ENCODE measurements around the gene TAMALIN. TPM values are rescaled to one million over a fixed set of nuclear protein-coding genes. Genes with fewer than 3 reads are reported as not detected.
A peak's percentile ranks its signal among the peaks of the same experiment; 100 is the strongest.
"Not testable (repeated sequence)": the region's sequence is repeated elsewhere in the genome, so short reads cannot be mapped to it uniquely, and the experiment has no call there.

The TAMALIN gene
- total RNA-seq, 2 experiments from 2014 or later: 26.0 to 26.4 TPM

GRCh38 chr12:51973560-51973959 is 33.2 kb upstream of the TAMALIN start:
- ChIA-PET POLR2A (no interaction called here), CTCF (interaction anchor here (2.3 kb wide), 1 partner anchor 49 kb away, joined by 8 read pairs; no protein-coding TSS in a partner anchor)
- peaks cover 69% of the 10 kb centered on the region for H3K4me1 Mint-ChIP-seq (ENCODE audit: low read depth)
- H3K27me3 Mint-ChIP-seq: no peaks in the 10 kb centered on the region
- H3K36me3 Mint-ChIP-seq (ENCODE audit: low read depth): peaks cover 16% of the 10 kb centered on the region
- intact Hi-C loops (cut with micrococcal nuclease): no loop called here
- ATAC-seq (no peak), DNase-seq (no peak)
- H3K27ac Mint-ChIP-seq: no peak overlapping the region
- TF ChIP-seq CTCF (IDR thresholded peaks at IDR 0.05): no peak
- H3K4me3 Mint-ChIP-seq: no peak overlapping the region
- no peaks in the 10 kb centered on the region for H3K9me3 Mint-ChIP-seq

GRCh38 chr12:51974646-51975045 is 32.1 kb upstream of the TAMALIN start:
- Mint-ChIP-seq H3K9me3 (no peaks in the 10 kb centered on the region), H3K27ac (no peak overlapping the region), H3K4me1 (ENCODE audit: low read depth) (peaks cover 69% of the 10 kb centered on the region), H3K27me3 (no peaks in the 10 kb centered on the region), H3K36me3 (ENCODE audit: low read depth) (peaks cover 18% of the 10 kb centered on the region), H3K4me3 (no peak overlapping the region)
- TF ChIP-seq CTCF (IDR thresholded peaks at IDR 0.05): no peak
- intact Hi-C loops (cut with micrococcal nuclease): no loop called here
- peak; percentile 56 for DNase-seq
- ATAC-seq: no peak
- ChIA-PET POLR2A (interaction anchor here (1.0 kb wide), 1 partner anchor 24 kb away, joined by 3 read pairs; no protein-coding TSS in a partner anchor), CTCF (interaction anchor here (0.8 to 2.3 kb wide), 9 partner anchors 9 to 554 kb away, joined by 3 to 14 read pairs (median 8); no protein-coding TSS in a partner anchor)

GRCh38 chr12:51975196-51975595 is 31.6 kb upstream of the TAMALIN start:
- H3K4me3 Mint-ChIP-seq: no peak overlapping the region
- intact Hi-C loops (cut with micrococcal nuclease): no loop called here
- no peak for TF ChIP-seq CTCF (IDR thresholded peaks at IDR 0.05)
- no peaks in the 10 kb centered on the region for H3K9me3 Mint-ChIP-seq
- ATAC-seq (no peak), DNase-seq (no peak)
- H3K27ac Mint-ChIP-seq: no peak overlapping the region
- H3K36me3 Mint-ChIP-seq (ENCODE audit: low read depth): peaks cover 18% of the 10 kb centered on the region
- H3K4me1 Mint-ChIP-seq (ENCODE audit: low read depth): peaks cover 68% of the 10 kb centered on the region
- no peaks in the 10 kb centered on the region for H3K27me3 Mint-ChIP-seq
- ChIA-PET CTCF (interaction anchor here (0.8 to 2.3 kb wide), 9 partner anchors 8 to 554 kb away, joined by 3 to 14 read pairs (median 8); no protein-coding TSS in a partner anchor), POLR2A (interaction anchor here (1.0 kb wide), 1 partner anchor 25 kb away, joined by 3 read pairs; no protein-coding TSS in a partner anchor)

DNA sequence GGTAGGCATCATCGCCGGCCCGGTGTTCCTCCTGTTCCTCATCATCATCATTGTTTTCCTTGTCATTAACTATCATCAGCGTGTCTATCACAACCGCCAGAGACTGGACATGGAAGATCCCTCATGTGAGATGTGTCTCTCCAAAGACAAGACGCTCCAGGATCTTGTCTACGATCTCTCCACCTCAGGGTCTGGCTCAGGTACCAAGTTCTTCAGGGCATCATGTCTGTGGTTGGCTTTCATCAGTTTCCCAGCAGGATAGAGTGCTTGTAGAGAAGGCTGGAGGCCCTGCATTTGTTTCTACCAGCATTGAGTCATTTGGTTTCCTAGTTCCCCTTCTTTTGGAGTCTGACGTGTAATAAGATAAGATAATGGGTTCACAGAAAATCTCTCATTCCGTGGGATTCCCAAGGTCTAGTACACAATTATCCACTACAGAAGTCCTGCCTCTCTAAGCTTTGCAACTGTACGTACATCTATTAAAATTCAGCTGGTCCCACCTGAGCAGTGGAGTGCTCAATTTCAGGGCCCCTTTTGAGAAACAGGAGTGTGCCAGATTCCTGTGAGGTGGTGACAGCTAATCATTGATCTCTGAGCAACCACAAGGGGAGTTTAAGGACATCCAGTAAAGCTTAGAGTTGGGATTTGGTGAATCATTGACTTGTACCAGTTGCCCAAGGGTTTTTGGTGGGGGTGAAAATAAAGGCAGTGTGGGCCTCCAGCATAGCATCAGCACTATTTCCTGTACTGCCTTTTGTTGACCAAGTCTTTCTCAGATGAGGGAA is 30.2 kb upstream of the TAMALIN start:
- Mint-ChIP-seq H3K27me3 (no peaks in the 10 kb centered on the region), H3K9me3 (no peaks in the 10 kb centered on the region), H3K27ac (no peak overlapping the region), H3K4me1 (ENCODE audit: low read depth) (peaks cover 63% of the 10 kb centered on the region), H3K4me3 (no peak overlapping the region), H3K36me3 (ENCODE audit: low read depth) (peaks cover 27% of the 10 kb centered on the region)
- intact Hi-C loops (cut with micrococcal nuclease): no loop called here
- DNase-seq (no peak), ATAC-seq (no peak)
- POLR2A ChIA-PET: interaction anchor here (1.4 kb wide), 1 partner anchor 27 kb away, joined by 4 read pairs; no protein-coding TSS in a partner anchor
- no peak for TF ChIP-seq CTCF (IDR thresholded peaks at IDR 0.05)
- CTCF ChIA-PET: interaction anchor here (0.9 to 2.3 kb wide), 10 partner anchors 11 to 153 kb away, joined by 3 to 14 read pairs (median 6); no protein-coding TSS in a partner anchor

DNA sequence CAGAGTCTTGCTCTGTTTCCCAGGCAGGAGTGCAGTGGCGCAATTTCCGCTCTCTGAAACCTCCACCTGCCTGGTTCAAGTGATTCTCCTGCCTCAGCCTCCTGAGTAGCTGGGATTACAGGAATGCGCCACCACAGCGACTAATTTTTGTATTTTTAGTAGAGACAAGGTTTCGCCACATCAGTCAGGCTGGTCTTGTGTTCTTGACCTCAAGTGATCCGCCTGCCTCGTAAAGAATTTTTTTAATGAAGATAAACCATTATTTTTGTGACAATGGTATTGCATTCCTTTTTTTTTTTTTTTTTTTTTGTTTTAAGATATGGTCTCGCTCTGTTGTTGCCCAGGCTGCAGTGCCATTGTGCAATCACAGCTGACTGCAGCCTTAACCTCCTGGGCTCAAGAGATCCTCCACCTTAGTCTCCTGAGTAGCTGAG is 29.4 kb upstream of the TAMALIN start:
- ATAC-seq: no peak
- peaks cover 27% of the 10 kb centered on the region for H3K36me3 Mint-ChIP-seq (ENCODE audit: low read depth)
- intact Hi-C loops (cut with micrococcal nuclease): no loop called here
- H3K4me1 Mint-ChIP-seq (ENCODE audit: low read depth): peaks cover 56% of the 10 kb centered on the region
- H3K27ac Mint-ChIP-seq: no peak overlapping the region
- DNase-seq: no peak
- no peaks in the 10 kb centered on the region for H3K27me3 Mint-ChIP-seq
- CTCF ChIA-PET: interaction anchor here (0.8 to 2.3 kb wide), 11 partner anchors 11 to 154 kb away, joined by 3 to 14 read pairs (median 4); no protein-coding TSS in a partner anchor
- H3K4me3 Mint-ChIP-seq: no peak overlapping the region
- no peak for TF ChIP-seq CTCF (IDR thresholded peaks at IDR 0.05)
- H3K9me3 Mint-ChIP-seq: no peaks in the 10 kb centered on the region
- POLR2A ChIA-PET: interaction anchor here (1.4 kb wide), 1 partner anchor 26 kb away, joined by 4 read pairs; no protein-coding TSS in a partner anchor

DNA sequence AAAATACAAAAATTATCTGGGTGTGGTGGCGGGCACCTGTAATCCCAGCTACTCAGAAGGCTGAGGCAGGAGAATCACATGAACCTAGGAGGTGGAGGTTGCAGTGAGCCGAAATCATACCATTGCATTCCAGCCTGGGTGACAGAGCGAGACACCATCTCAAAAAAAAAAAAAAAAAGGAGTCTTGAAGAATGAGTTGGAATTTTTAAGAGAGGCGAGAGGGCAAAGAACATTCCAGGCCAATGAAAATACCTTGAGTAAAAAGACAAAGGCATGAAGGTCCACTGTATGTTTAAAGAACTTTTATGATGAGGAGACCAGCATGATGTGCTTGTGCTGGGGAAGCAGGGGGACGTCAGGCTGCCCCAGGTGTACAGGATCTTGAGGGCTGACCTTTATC is 27.4 kb upstream of the TAMALIN start:
- peaks cover 27% of the 10 kb centered on the region for H3K36me3 Mint-ChIP-seq (ENCODE audit: low read depth)
- POLR2A ChIA-PET; ATAC-seq; DNase-seq; H3K4me3 Mint-ChIP-seq; H3K9me3 Mint-ChIP-seq; intact Hi-C loops (cut with micrococcal nuclease); H3K27me3 Mint-ChIP-seq; H3K27ac Mint-ChIP-seq: not testable (repeated sequence)
- H3K4me1 Mint-ChIP-seq (ENCODE audit: low read depth): peaks cover 37% of the 10 kb centered on the region
- CTCF ChIA-PET: interaction anchor here (0.9 to 1.3 kb wide), 3 partner anchors 8 to 53 kb away, joined by 3 to 5 read pairs (median 3); no protein-coding TSS in a partner anchor
